Tibial nerve (tissue), 4 donors: ENCODE data around the gene VDAC1.

ENCODE experiments used
- CTCF ChIP-seq, 5 experiments: fragments of 200-600 bp in 3 of 5; fragments of 450-650 bp in 2 of 5; sonication (generic) in 3 of 5; IDR thresholded peaks; one replicate each; pipeline ENCODE4 v1.5.1; 2016 to 2019; ENCODE audit warnings: antibody characterized with exemption in 5 of 5, mild to moderate bottlenecking in 3 of 5, moderate library complexity in 2 of 5
- EP300 ChIP-seq, 2 donors: sonication (generic); formaldehyde crosslinking; IDR thresholded peaks; one replicate each; pipeline ENCODE4 v1.6.1; 2017; ENCODE audit warnings: antibody characterized with exemption in 2 of 2, mild to moderate bottlenecking in 1 of 2
- POLR2A ChIP-seq, 2 donors: fragments of 450-650 bp; IDR thresholded peaks; one replicate each; pipeline ENCODE4 v1.6.1; 2017; ENCODE audit warnings: antibody characterized with exemption in 2 of 2, mild to moderate bottlenecking in 2 of 2, moderate library complexity in 2 of 2

DNA sequence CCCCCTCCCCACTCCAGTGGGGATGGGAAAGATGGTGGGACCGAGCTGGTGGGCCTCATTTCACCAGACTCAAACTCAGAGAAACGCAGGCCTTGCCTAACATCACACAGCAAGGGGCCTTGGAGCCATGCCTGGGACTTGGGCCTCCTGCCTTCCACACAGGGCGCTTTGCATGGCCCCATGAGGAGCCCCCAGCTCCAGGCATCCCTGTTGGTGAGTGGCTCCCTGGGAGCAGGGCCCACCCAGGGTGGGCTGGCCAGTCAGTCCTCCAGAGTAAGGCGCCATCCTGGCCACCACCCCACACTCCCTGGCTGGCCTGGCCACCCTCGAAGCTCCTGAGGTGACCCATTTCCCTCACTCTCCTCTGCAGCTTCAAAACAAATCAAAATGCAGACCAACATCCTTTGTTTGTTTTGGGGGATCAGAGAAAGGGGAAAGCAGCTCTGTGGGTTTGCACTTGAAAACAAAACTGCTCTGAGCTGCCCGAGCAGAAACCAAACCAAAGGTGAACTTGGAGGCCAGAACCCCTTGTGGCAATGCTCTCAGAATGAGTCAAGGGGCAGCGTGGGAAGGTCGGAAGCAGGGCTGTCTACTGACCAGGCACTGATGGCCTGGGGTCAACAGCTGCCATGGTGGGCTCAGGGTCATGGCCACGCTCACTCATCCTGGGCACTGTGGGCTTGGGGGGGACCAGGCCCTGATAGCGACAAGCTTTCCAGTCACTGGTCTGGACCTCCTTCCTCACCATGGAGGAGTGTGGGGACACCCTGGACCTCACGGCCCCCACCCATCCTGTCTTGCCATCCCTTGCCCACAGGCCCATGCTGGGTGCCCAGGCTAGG, 37.0 kb upstream of the VDAC1 start:
- TF ChIP-seq CTCF (IDR thresholded peaks at IDR 0.05) = no peak
- no peak for TF ChIP-seq POLR2A (IDR thresholded peaks at IDR 0.05)
- TF ChIP-seq EP300 (IDR thresholded peaks at IDR 0.05) = no peak
